K562 (cell line): ENCODE measurements around the gene PUM2. TPM values are rescaled to one million over a fixed set of nuclear protein-coding genes. Genes with fewer than 3 reads are reported as not detected.

ENCODE experiments used
- CREM ChIP-seq: IDR thresholded peaks from 2 replicates; pipeline ENCODE4 v1.6.1; 2014; ENCODE audit warnings: antibody characterized with exemption, low read depth
- ETS1 ChIP-seq: conservative IDR thresholded peaks from 2 replicates; pipeline ENCODE4 v1.6.1; 2011; ENCODE audit warnings: low read depth, mild to moderate bottlenecking, low read length; ENCODE audit not compliant: control insufficient read depth
- KHSRP ChIP-seq: fragments of 450-650 bp; IDR thresholded peaks from 2 replicates; pipeline ENCODE4 v1.6.1; 2017
- MAZ ChIP-seq, 2 experiments: fragments of 450-650 bp in 1 of 2; sonication (generic) in 1 of 2; formaldehyde crosslinking; IDR thresholded peaks in 1 of 2; conservative IDR thresholded peaks in 1 of 2; 2 replicates each; pipeline versions ENCODE4 v1.4.0 to v1.5.0; 2020; ENCODE audit warnings: mild to moderate bottlenecking in 1 of 2, missing genetic modification reagents in 1 of 2
- MTA1 ChIP-seq: fragments of 450-650 bp; IDR thresholded peaks from 2 replicates; pipeline ENCODE4 v1.6.1; 2017; ENCODE audit warnings: borderline replicate concordance
- NCOA6 ChIP-seq: fragments of 450-650 bp; IDR thresholded peaks from 2 replicates; pipeline ENCODE4 v1.6.1; 2017; ENCODE audit warnings: mild to moderate bottlenecking
- NFATC3 ChIP-seq: fragments of 450-650 bp; IDR thresholded peaks from 2 replicates; pipeline ENCODE4 v1.6.1; 2017; ENCODE audit warnings: mild to moderate bottlenecking
- NR2C2 ChIP-seq, 2 experiments: fragments of 200-800 bp in 1 of 2; sonication (Bioruptor generic) in 1 of 2; sonication (generic) in 1 of 2; formaldehyde crosslinking in 1 of 2; IDR thresholded peaks; 2 replicates each; pipeline versions ENCODE4 v1.6.1 to v1.8.0; 2016 to 2022; ENCODE audit warnings: mild to moderate bottlenecking in 1 of 2, missing compliant biosample characterization in 1 of 2, missing genetic modification characterization in 1 of 2, missing genetic modification reagents in 1 of 2
- PTRF ChIP-seq: fragments of 450-650 bp; IDR thresholded peaks from 2 replicates; pipeline ENCODE4 v1.6.1; 2016; ENCODE audit warnings: mild to moderate bottlenecking, missing genetic modification characterization, missing compliant biosample characterization
- RB1 ChIP-seq: fragments of 450-650 bp; IDR thresholded peaks from 2 replicates; pipeline ENCODE4 v1.6.1; 2017; ENCODE audit warnings: low read depth, mild to moderate bottlenecking
- SAP30 ChIP-seq: fragments of 200-600 bp; sonication (generic); IDR thresholded peaks from 2 replicates; pipeline ENCODE4 v1.6.1; 2012; ENCODE audit warnings: borderline replicate concordance, low read depth, mild to moderate bottlenecking, moderate library complexity, low read length, control low read depth, inconsistent platforms; ENCODE audit not compliant: insufficient read depth, poor library complexity, severe bottlenecking
- SMARCA5 ChIP-seq: fragments of 450-650 bp; IDR thresholded peaks from 2 replicates; pipeline ENCODE4 v1.6.1; 2016
- SOX6 ChIP-seq: fragments of 450-650 bp; IDR thresholded peaks from 2 replicates; pipeline ENCODE4 v1.6.1; 2014; ENCODE audit warnings: mild to moderate bottlenecking
- ZFX ChIP-seq: sonication (generic); formaldehyde crosslinking; IDR thresholded peaks from 2 replicates; pipeline ENCODE4 v1.8.0; 2022; ENCODE audit warnings: mild to moderate bottlenecking, missing genetic modification reagents, moderate library complexity
- polyA plus RNA-seq, 8 experiments: library from polyadenylated mRNA; depleted of rRNA in 4 of 8; stranded (reverse) in 5 of 8; unstranded in 3 of 8; fragments of >200 nt; fragmentation: Nextera tagmentation in 2 of 8; fragmentation: Illumina TruSeq in 1 of 8; extraction: Ambion mirVana in 2 of 8; extraction: Trizol in 1 of 8; gene quantifications; 2 replicates each; pipeline versions ENCODE4 v1.2.1 to v1.2.3, GENCODE V29; 2011 to 2014; ENCODE audit warnings: inconsistent platforms in 1 of 8, missing spikeins in 1 of 8
- total RNA-seq, 7 experiments: library from RNA; depleted of rRNA in 6 of 7; stranded (reverse); fragments of >200 nt in 6 of 7; fragmentation: Illumina TruSeq in 2 of 7; extraction: Trizol in 2 of 7; gene quantifications; 2 replicates each; pipeline versions ENCODE4 v1.2.1 to v1.2.3, GENCODE V29; 2011 to 2021; ENCODE audit warnings: low replicate concordance in 1 of 7
- TF ChIP-seq, protein P1 (sequence below): sonication (generic); formaldehyde crosslinking; IDR thresholded peaks from 2 replicates; pipeline ENCODE4 v1.8.0; 2022; ENCODE audit warnings: mild to moderate bottlenecking, missing genetic modification reagents
- TF ChIP-seq, protein P2 (sequence below): IDR thresholded peaks from 3 replicates; pipeline ENCODE4 v1.6.1; 2011; ENCODE audit warnings: borderline replicate concordance, mild to moderate bottlenecking; ENCODE audit not compliant: insufficient read length, insufficient read depth

Gene PUM2
- total and polyA plus RNA-seq, 9 of the 15 experiments (the other 6 are each of a cell fraction or from before 2014, with no cell fraction given), result 13.4 to 61.9 (median 28.3) TPM

DNA sequence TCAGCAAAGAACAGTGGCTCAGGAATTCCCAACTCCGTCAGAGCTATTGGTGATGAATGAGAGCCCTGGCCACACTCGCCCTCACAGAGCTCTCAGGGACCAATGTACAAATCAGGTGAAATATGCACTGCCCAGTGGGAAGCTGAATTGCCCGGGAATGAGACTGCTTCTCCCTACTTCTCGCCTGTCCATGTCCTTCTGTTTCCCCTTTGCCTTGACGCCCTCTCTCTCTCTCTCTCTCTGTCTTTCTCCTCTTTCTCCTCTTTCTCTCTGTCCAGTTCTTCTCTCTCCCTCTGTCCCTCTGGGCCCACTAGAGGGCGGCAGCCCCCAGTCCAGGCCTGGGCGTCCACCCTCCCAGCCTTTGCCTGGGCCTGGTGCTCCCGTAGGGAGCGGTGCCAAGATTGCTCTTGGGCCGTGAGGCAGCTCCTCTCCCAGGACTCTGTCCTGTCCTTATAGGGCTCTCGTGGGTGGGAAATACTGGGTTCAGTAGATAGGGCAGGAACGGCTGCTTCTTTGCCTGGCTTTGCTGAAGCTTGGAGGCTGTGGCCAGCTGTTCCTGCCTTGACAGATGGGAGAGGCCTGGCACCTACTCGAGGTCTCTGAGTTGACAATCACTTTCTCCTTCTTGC, 28.4 kb upstream of the PUM2 start (continued):
- TF ChIP-seq ZFX (CRISPR knock-in tag) (peak; percentile 49), MTA1 (peak; percentile 51; the same call in 1 of the 2 replicates), SOX6 (no peak), MAZ (CRISPR knock-in tag; conservative IDR thresholded peaks at IDR 0.05 in 1 of 2, IDR thresholded peaks at IDR 0.05 in 1 of 2) (peak in 1 of 2 experiments; percentile 43; a peak in 1 of 4 replicates), NCOA6 (no peak), SMARCA5 (peak; percentile 21; the same call in 1 of the 2 replicates), CREM (0 out of 2 replicates have a peak, but pooled peaks have one; percentile 5), KHSRP (no peak), RB1 (peak; percentile 25; the same call in 1 of the 2 replicates), ETS1 (no peak), NR2C2 (CRISPR knock-in tag; IDR thresholded peaks at IDR 0.05) (no peak), NR2C2 (tag; IDR thresholded peaks at IDR 0.05) (no peak), PTRF (tag) (no peak), NFATC3 (no peak), SAP30 (no peak)
- TF ChIP-seq, protein P1, sequence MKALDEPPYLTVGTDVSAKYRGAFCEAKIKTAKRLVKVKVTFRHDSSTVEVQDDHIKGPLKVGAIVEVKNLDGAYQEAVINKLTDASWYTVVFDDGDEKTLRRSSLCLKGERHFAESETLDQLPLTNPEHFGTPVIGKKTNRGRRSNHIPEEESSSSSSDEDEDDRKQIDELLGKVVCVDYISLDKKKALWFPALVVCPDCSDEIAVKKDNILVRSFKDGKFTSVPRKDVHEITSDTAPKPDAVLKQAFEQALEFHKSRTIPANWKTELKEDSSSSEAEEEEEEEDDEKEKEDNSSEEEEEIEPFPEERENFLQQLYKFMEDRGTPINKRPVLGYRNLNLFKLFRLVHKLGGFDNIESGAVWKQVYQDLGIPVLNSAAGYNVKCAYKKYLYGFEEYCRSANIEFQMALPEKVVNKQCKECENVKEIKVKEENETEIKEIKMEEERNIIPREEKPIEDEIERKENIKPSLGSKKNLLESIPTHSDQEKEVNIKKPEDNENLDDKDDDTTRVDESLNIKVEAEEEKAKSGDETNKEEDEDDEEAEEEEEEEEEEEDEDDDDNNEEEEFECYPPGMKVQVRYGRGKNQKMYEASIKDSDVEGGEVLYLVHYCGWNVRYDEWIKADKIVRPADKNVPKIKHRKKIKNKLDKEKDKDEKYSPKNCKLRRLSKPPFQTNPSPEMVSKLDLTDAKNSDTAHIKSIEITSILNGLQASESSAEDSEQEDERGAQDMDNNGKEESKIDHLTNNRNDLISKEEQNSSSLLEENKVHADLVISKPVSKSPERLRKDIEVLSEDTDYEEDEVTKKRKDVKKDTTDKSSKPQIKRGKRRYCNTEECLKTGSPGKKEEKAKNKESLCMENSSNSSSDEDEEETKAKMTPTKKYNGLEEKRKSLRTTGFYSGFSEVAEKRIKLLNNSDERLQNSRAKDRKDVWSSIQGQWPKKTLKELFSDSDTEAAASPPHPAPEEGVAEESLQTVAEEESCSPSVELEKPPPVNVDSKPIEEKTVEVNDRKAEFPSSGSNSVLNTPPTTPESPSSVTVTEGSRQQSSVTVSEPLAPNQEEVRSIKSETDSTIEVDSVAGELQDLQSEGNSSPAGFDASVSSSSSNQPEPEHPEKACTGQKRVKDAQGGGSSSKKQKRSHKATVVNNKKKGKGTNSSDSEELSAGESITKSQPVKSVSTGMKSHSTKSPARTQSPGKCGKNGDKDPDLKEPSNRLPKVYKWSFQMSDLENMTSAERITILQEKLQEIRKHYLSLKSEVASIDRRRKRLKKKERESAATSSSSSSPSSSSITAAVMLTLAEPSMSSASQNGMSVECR, result no peak
- TF ChIP-seq, protein P2, sequence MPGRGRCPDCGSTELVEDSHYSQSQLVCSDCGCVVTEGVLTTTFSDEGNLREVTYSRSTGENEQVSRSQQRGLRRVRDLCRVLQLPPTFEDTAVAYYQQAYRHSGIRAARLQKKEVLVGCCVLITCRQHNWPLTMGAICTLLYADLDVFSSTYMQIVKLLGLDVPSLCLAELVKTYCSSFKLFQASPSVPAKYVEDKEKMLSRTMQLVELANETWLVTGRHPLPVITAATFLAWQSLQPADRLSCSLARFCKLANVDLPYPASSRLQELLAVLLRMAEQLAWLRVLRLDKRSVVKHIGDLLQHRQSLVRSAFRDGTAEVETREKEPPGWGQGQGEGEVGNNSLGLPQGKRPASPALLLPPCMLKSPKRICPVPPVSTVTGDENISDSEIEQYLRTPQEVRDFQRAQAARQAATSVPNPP, result no peak
